ENCODE results near the gene MBNL2.
A peak's percentile ranks its signal among the peaks of the same experiment; 100 is the strongest.

Gene MBNL2

GRCh38 chr13:97212004-97212403 is 10.1 kb upstream of the MBNL2 start:
- Histone ChIP-seq H3K9me3 (ENCODE audit: low read length) (no peaks in the 10 kb centered on the region), H3K9ac (ENCODE audit: low read length) (no peak overlapping the region), H3K4me3 (ENCODE audit: low read depth in 1 of 2, low read length in 2 of 2) (no peak overlapping the region), H3K4me1 (ENCODE audit: insufficient read depth, low read length) (no peaks in the 10 kb centered on the region), H3K36me3 (ENCODE audit: insufficient read depth, low read length) (no peaks in the 10 kb centered on the region), H3K27me3 (ENCODE audit: control insufficient read depth in 1 of 2, insufficient read depth in 2 of 2, low read length in 2 of 2) (no peaks in the 10 kb centered on the region), H3K27ac (ENCODE audit: low read depth, low read length) (no peak overlapping the region)

GRCh38 chr13:97212601-97213040 is 9.5 kb upstream of the MBNL2 start:
- no peak overlapping the region for H3K27ac ChIP-seq (ENCODE audit: low read depth, low read length)
- H3K9ac ChIP-seq (ENCODE audit: low read length): no peak overlapping the region
- H3K4me1 ChIP-seq (ENCODE audit: insufficient read depth, low read length): no peaks in the 10 kb centered on the region
- H3K36me3 ChIP-seq (ENCODE audit: insufficient read depth, low read length): no peaks in the 10 kb centered on the region
- H3K27me3 ChIP-seq (ENCODE audit: control insufficient read depth in 1 of 2, insufficient read depth in 2 of 2, low read length in 2 of 2): no peaks in the 10 kb centered on the region
- no peak overlapping the region for H3K4me3 ChIP-seq (ENCODE audit: low read depth in 1 of 2, low read length in 2 of 2)
- no peaks in the 10 kb centered on the region for H3K9me3 ChIP-seq (ENCODE audit: low read length)

GRCh38 chr13:97214921-97215320 is 7.2 kb upstream of the MBNL2 start:
- H3K27ac ChIP-seq (ENCODE audit: low read depth, low read length): no peak overlapping the region
- no peaks in the 10 kb centered on the region for H3K4me1 ChIP-seq (ENCODE audit: insufficient read depth, low read length)
- H3K36me3 ChIP-seq (ENCODE audit: insufficient read depth, low read length): no peaks in the 10 kb centered on the region
- H3K9me3 ChIP-seq (ENCODE audit: low read length): no peaks in the 10 kb centered on the region
- no peak overlapping the region for H3K9ac ChIP-seq (ENCODE audit: low read length)
- H3K27me3 ChIP-seq (ENCODE audit: control insufficient read depth in 1 of 2, insufficient read depth in 2 of 2, low read length in 2 of 2): no peaks in the 10 kb centered on the region
- no peak overlapping the region for H3K4me3 ChIP-seq (ENCODE audit: low read depth in 1 of 2, low read length in 2 of 2)

GRCh38 chr13:97215325-97215724 is 6.8 kb upstream of the MBNL2 start:
- no peaks in the 10 kb centered on the region for H3K27me3 ChIP-seq (ENCODE audit: control insufficient read depth in 1 of 2, insufficient read depth in 2 of 2, low read length in 2 of 2)
- no peak overlapping the region for H3K4me3 ChIP-seq (ENCODE audit: low read depth in 1 of 2, low read length in 2 of 2)
- H3K9ac ChIP-seq (ENCODE audit: low read length): no peak overlapping the region
- no peaks in the 10 kb centered on the region for H3K4me1 ChIP-seq (ENCODE audit: insufficient read depth, low read length)
- H3K27ac ChIP-seq (ENCODE audit: low read depth, low read length): no peak overlapping the region
- no peaks in the 10 kb centered on the region for H3K9me3 ChIP-seq (ENCODE audit: low read length)
- no peaks in the 10 kb centered on the region for H3K36me3 ChIP-seq (ENCODE audit: insufficient read depth, low read length)

GRCh38 chr13:97219226-97219625 is 2.9 kb upstream of the MBNL2 start:
- no peaks in the 10 kb centered on the region for H3K9me3 ChIP-seq (ENCODE audit: low read length)
- H3K36me3 ChIP-seq (ENCODE audit: insufficient read depth, low read length): no peaks in the 10 kb centered on the region
- no peak overlapping the region for H3K9ac ChIP-seq (ENCODE audit: low read length)
- H3K27ac ChIP-seq (ENCODE audit: low read depth, low read length): no peak overlapping the region
- no peaks in the 10 kb centered on the region for H3K27me3 ChIP-seq (ENCODE audit: control insufficient read depth in 1 of 2, insufficient read depth in 2 of 2, low read length in 2 of 2)
- no peak overlapping the region for H3K4me3 ChIP-seq (ENCODE audit: low read depth in 1 of 2, low read length in 2 of 2)
- H3K4me1 ChIP-seq (ENCODE audit: insufficient read depth, low read length): peaks cover 6% of the 10 kb centered on the region

- no peak overlapping the region for H3K9ac ChIP-seq (ENCODE audit: low read length)
- H3K9me3 ChIP-seq (ENCODE audit: low read length): no peaks in the 10 kb centered on the region
- peaks cover 12% of the 10 kb centered on the region for H3K4me1 ChIP-seq (ENCODE audit: insufficient read depth, low read length)
- H3K36me3 ChIP-seq (ENCODE audit: insufficient read depth, low read length): no peaks in the 10 kb centered on the region
- H3K27ac ChIP-seq (ENCODE audit: low read depth, low read length): peak overlapping the region; percentile 41
- H3K27me3 ChIP-seq (ENCODE audit: control insufficient read depth in 1 of 2, insufficient read depth in 2 of 2, low read length in 2 of 2): no peaks in the 10 kb centered on the region
- H3K4me3 ChIP-seq (ENCODE audit: low read depth in 1 of 2, low read length in 2 of 2): no peak overlapping the region
Observed at GRCh38 chr13:97220151-97220900, 1.8 kb upstream of the MBNL2 start.

GRCh38 chr13:97221046-97221445 is 1.1 kb upstream of the MBNL2 start:
- Histone ChIP-seq H3K9me3 (ENCODE audit: low read length) (no peaks in the 10 kb centered on the region), H3K36me3 (ENCODE audit: insufficient read depth, low read length) (no peaks in the 10 kb centered on the region), H3K27ac (ENCODE audit: low read depth, low read length) (peak overlapping the region; percentile 41), H3K27me3 (ENCODE audit: control insufficient read depth in 1 of 2, insufficient read depth in 2 of 2, low read length in 2 of 2) (no peaks in the 10 kb centered on the region), H3K9ac (ENCODE audit: low read length) (no peak overlapping the region), H3K4me1 (ENCODE audit: insufficient read depth, low read length) (peaks cover 19% of the 10 kb centered on the region), H3K4me3 (ENCODE audit: low read depth in 1 of 2, low read length in 2 of 2) (no peak overlapping the region)

- Histone ChIP-seq H3K9ac (ENCODE audit: low read length) (peak overlapping the region; percentile 45), H3K27me3 (ENCODE audit: control insufficient read depth in 1 of 2, insufficient read depth in 2 of 2, low read length in 2 of 2) (no peaks in the 10 kb centered on the region), H3K27ac (ENCODE audit: low read depth, low read length) (peak overlapping the region; percentile 89), H3K4me3 (ENCODE audit: low read depth in 1 of 2, low read length in 2 of 2) (peak overlapping the region in 1 of 2 donors; percentile 69), H3K4me1 (ENCODE audit: insufficient read depth, low read length) (peaks cover 24% of the 10 kb centered on the region), H3K9me3 (ENCODE audit: low read length) (no peaks in the 10 kb centered on the region), H3K36me3 (ENCODE audit: insufficient read depth, low read length) (no peaks in the 10 kb centered on the region)
Observed at GRCh38 chr13:97221466-97221865, 667 bp upstream of the MBNL2 start.

GRCh38 chr13:97223037-97223710 is 1.0 kb downstream of the MBNL2 start:
- no peaks in the 10 kb centered on the region for H3K27me3 ChIP-seq (ENCODE audit: control insufficient read depth in 1 of 2, insufficient read depth in 2 of 2, low read length in 2 of 2)
- no peaks in the 10 kb centered on the region for H3K9me3 ChIP-seq (ENCODE audit: low read length)
- no peaks in the 10 kb centered on the region for H3K36me3 ChIP-seq (ENCODE audit: insufficient read depth, low read length)
- H3K27ac ChIP-seq (ENCODE audit: low read depth, low read length): peak overlapping the region; percentile 96
- H3K9ac ChIP-seq (ENCODE audit: low read length): peak overlapping the region; percentile 88
- H3K4me1 ChIP-seq (ENCODE audit: insufficient read depth, low read length): peaks cover 39% of the 10 kb centered on the region
- H3K4me3 ChIP-seq (ENCODE audit: low read depth in 1 of 2, low read length in 2 of 2): peak overlapping the region; percentile 60 to 69

GRCh38 chr13:97223711-97224541 is 1.8 kb downstream of the MBNL2 start:
- Histone ChIP-seq H3K4me3 (ENCODE audit: low read depth in 1 of 2, low read length in 2 of 2) (peak overlapping the region; percentile 60 to 69), H3K36me3 (ENCODE audit: insufficient read depth, low read length) (no peaks in the 10 kb centered on the region), H3K9me3 (ENCODE audit: low read length) (no peaks in the 10 kb centered on the region), H3K27me3 (ENCODE audit: control insufficient read depth in 1 of 2, insufficient read depth in 2 of 2, low read length in 2 of 2) (no peaks in the 10 kb centered on the region), H3K27ac (ENCODE audit: low read depth, low read length) (peak overlapping the region; percentile 96), H3K9ac (ENCODE audit: low read length) (peak overlapping the region; percentile 88), H3K4me1 (ENCODE audit: insufficient read depth, low read length) (peaks cover 39% of the 10 kb centered on the region)

GRCh38 chr13:97224544-97225300 is 2.6 kb downstream of the MBNL2 start:
- Histone ChIP-seq H3K9ac (ENCODE audit: low read length) (peak overlapping the region; percentile 88), H3K9me3 (ENCODE audit: low read length) (no peaks in the 10 kb centered on the region), H3K27me3 (ENCODE audit: control insufficient read depth in 1 of 2, insufficient read depth in 2 of 2, low read length in 2 of 2) (no peaks in the 10 kb centered on the region), H3K4me1 (ENCODE audit: insufficient read depth, low read length) (peaks cover 47% of the 10 kb centered on the region), H3K36me3 (ENCODE audit: insufficient read depth, low read length) (no peaks in the 10 kb centered on the region), H3K27ac (ENCODE audit: low read depth, low read length) (peak overlapping the region; percentile 96), H3K4me3 (ENCODE audit: low read depth in 1 of 2, low read length in 2 of 2) (peak overlapping the region; percentile 60 to 69)

All from muscle layer of colon (tissue), 2 donors.